Activated T-helper 2 cell treated with anti-CD3 and anti-CD28 coated beads, Interferon-gamma antibody, Interleukin-2, Interleukin-4, amounts not matched to agents 10 μg/mL and 5 μg/mL and 100 μg/mL, durations not matched to agents 14 hours and 24 hours and 36 hours (primary cell): ENCODE results near the gene CEP85L. TPM values are rescaled to one million over a fixed set of nuclear protein-coding genes. Genes with fewer than 3 reads are reported as not detected.
A peak's percentile ranks its signal among the peaks of the same experiment; 100 is the strongest.

Source experiments
- DNase-seq: peaks from one replicate; pipeline ENCODE4 v3.0.0; 2021; ENCODE audit warnings: low spot score
- H3K27ac Mint-ChIP-seq: one replicate; pipeline ENCODE4 v1.8.0; 2021; ENCODE audit warnings: mixed read lengths
- H3K27me3 Mint-ChIP-seq: one replicate; pipeline ENCODE4 v1.8.0; 2021; ENCODE audit warnings: low read depth, mixed read lengths
- H3K36me3 Mint-ChIP-seq: one replicate; pipeline ENCODE4 v1.8.0; 2021; ENCODE audit warnings: low read depth, mixed read lengths
- H3K4me1 Mint-ChIP-seq: one replicate; pipeline ENCODE4 v1.8.0; 2021; ENCODE audit warnings: low read depth, mixed read lengths
- H3K4me3 Mint-ChIP-seq: one replicate; pipeline ENCODE4 v1.8.0; 2021; ENCODE audit warnings: low read depth, mild to moderate bottlenecking, moderate library complexity, mixed read lengths
- H3K9me3 Mint-ChIP-seq: one replicate; pipeline ENCODE4 v1.8.0; 2021; ENCODE audit warnings: mixed read lengths
- intact Hi-C: fragments of 100-400 bp; cut with micrococcal nuclease; formaldehyde crosslinking; loops from one replicate; pipeline ENCODE4 v1.15.1; 2023
- total RNA-seq: library from RNA; stranded (reverse); gene quantifications from 2 replicates; pipeline ENCODE4 v1.2.3, GENCODE V29; 2022

The CEP85L gene
- total RNA-seq, 1 donor from 2014 or later = 34.2 TPM

DNA sequence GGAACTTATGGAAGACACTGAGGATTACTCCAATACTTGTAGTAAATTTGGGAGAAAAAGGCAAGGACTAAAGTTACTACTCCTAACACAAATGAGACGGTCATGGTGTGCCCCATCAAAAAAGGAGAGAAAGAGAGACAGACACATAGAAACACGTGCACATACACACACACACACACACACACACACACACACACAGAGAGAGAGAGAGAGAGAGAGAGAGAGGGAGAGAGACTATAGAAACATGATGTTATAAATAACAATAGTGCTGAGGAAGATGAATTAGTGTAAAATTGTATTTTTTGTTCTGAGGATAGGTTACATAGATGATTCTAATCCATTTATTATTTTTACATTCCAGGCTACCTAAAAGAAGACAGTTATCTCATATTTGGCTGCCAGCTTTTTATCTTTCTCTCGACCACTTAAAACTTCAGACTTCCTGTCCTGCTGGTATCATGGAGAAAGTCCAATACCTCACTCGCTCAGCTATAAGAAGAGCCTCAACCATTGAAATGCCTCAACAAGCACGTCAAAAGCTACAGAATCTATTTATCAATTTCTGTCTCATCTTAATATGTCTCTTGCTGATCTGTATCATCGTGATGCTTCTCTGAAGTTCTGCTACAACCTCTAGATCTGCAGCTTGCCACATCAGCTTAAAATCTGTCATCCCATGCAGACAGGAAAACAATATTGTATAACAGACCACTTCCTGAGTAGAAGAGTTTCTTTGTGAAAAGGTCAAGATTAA lies 92.8 kb downstream of the CEP85L start:
- Mint-ChIP-seq H3K9me3 (no peaks in the 10 kb centered on the region), H3K4me3 (peak overlapping the region; percentile 69), H3K36me3 (peaks cover 18% of the 10 kb centered on the region), H3K4me1 (peaks cover 25% of the 10 kb centered on the region), H3K27ac (peak overlapping the region; percentile 92), H3K27me3 (no peaks in the 10 kb centered on the region)
- DNase-seq = no peak
- intact Hi-C loops = loop anchor here (5.0 kb wide), 3 partner anchors 49 to 334 kb away; partner anchors contain the start of gene ASF1A

DNA sequence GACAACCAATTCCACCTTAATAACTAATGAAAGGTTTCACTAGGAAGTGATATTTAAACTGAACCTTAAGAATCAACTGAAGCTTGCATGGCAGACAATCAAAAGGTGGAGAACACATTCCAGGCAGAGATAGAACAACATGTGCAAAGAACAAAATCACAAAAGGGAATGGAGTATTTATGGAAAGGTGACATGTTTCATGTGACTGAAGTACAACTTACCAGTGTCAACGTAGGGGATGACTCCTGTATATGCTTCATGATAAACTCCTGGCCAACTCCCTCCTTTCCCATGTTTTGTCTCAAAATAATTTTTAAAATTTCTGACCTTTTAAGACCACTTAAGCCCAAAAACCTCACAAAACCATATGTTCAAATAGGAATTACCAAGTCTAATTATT lies 96.7 kb downstream of the CEP85L start:
- intact Hi-C loops = loop anchor here (5.0 kb wide), 3 partner anchors 53 to 338 kb away; partner anchors contain the start of gene ASF1A
- Mint-ChIP-seq H3K4me3 (no peak overlapping the region), H3K27me3 (no peaks in the 10 kb centered on the region), H3K4me1 (peaks cover 27% of the 10 kb centered on the region), H3K27ac (no peak overlapping the region), H3K9me3 (no peaks in the 10 kb centered on the region), H3K36me3 (peaks cover 11% of the 10 kb centered on the region)
- no peak for DNase-seq

DNA sequence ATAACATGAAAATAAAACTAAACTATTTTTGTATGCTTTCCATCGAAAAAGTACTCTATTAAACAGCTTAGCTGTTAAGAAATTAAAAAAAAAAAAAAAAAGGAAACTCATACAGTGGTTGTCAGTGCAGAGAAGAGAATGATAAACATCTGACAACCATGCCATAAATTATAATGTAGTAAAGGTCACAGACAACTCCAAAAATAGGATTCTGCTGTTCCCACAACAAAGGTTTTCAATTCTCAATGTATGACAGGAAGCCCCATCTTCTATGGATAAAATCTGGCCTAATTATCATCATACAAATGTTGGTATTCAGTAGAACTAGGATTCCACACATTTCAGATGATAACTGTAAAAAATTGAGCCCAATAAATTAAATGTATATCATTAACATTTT lies 98.3 kb downstream of the CEP85L start:
- no peak overlapping the region for H3K4me3 Mint-ChIP-seq
- no peak for DNase-seq
- no peaks in the 10 kb centered on the region for H3K27me3 Mint-ChIP-seq
- H3K4me1 Mint-ChIP-seq = peaks cover 19% of the 10 kb centered on the region
- H3K36me3 Mint-ChIP-seq = peaks cover 7% of the 10 kb centered on the region
- no peaks in the 10 kb centered on the region for H3K9me3 Mint-ChIP-seq
- H3K27ac Mint-ChIP-seq = no peak overlapping the region
- intact Hi-C loops = no loop called here

DNA sequence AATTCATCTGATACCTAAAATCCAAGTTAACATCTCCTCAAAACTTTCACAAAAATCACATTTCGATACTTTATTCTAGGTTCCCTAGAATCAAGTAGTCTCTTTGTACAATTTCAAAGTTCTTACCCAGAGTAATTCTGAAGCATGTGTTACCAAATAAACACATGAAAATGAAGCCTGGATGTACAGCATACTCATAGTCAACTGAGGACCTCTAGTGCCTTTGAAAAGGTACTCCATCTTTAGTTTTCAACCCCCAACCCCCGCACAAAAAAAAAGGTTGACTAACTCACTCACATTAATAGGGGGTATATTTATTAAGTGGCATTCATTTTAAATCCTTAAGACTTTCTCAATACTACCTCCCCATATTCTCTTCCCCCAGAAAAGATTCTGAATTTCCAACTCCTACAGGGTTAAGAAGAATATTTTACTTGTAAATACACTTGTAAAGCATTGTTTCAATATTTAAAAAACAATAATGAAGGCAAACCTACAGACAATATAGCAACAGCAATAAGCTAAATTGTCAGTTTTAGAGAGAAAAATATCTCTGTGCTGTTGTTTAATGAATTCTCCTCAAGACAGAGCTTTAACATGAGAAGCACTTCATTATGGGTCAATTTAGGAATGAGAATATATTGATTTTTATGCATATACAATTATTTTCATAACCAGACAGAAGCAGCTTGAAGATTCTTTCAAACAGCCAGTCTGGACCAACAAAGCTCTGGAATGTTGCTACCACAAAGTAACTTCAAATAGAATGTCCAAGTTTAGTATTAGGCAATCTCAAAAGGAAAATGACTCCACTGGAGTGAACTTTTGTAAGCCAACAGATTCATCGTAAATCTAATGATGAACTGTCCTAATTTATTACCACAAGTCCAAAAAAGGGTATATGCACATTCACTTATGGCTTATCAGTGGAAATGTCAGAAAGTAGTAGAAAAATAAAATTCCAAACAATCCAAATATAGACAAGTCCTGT lies 100.0 kb downstream of the CEP85L start:
- peaks cover 8% of the 10 kb centered on the region for H3K36me3 Mint-ChIP-seq
- intact Hi-C loops = loop anchor here (1.0 to 2.0 kb wide), 2 partner anchors 267 to 575 kb away; no protein-coding TSS in a partner anchor
- H3K9me3 Mint-ChIP-seq = no peaks in the 10 kb centered on the region
- H3K4me1 Mint-ChIP-seq = peaks cover 19% of the 10 kb centered on the region
- no peaks in the 10 kb centered on the region for H3K27me3 Mint-ChIP-seq
- no peak overlapping the region for H3K27ac Mint-ChIP-seq
- no peak for DNase-seq
- no peak overlapping the region for H3K4me3 Mint-ChIP-seq

DNA sequence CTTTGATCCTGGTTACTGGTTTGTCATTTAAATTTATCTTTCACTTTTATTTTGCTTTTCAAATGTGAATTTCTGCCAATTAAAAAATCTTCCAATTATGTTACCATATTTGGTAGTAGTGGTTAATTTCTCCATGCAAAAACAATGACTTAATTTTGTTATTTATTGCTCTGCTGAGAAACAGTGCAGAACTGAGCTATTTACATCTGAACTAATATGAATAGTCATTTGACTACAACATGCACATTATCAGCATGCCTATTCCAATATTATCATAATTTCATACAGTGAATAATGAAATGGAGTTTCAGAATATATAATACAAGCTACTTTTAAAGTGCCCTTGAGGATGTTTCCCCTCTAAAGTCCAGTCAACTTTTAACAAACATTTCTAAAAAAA lies 102.8 kb downstream of the CEP85L start:
- no peak for DNase-seq
- H3K27me3 Mint-ChIP-seq = no peaks in the 10 kb centered on the region
- no peak overlapping the region for H3K4me3 Mint-ChIP-seq
- peaks cover 24% of the 10 kb centered on the region for H3K4me1 Mint-ChIP-seq
- H3K36me3 Mint-ChIP-seq = peaks cover 14% of the 10 kb centered on the region
- H3K9me3 Mint-ChIP-seq = no peaks in the 10 kb centered on the region
- no peak overlapping the region for H3K27ac Mint-ChIP-seq
- intact Hi-C loops = no loop called here

GRCh38 chr6:118548136-118548535 lies 103.3 kb downstream of the CEP85L start, which contains the start of gene PLN:
TSS of gene PLN (plus strand) at chr6:118548296. CDS start at chr6:118558922, 10,626 bp downstream.
- Mint-ChIP-seq H3K27me3 (no peaks in the 10 kb centered on the region), H3K36me3 (peaks cover 17% of the 10 kb centered on the region), H3K4me3 (no peak within 1 kb of the TSS), H3K4me1 (peaks cover 22% of the 10 kb centered on the region), H3K9me3 (no peaks in the 10 kb centered on the region), H3K27ac (no peak within 1 kb of the TSS)
- no peak for DNase-seq
- intact Hi-C loops = no loop called here

- Mint-ChIP-seq H3K36me3 (peaks cover 17% of the 10 kb centered on the region), H3K4me3 (no peak overlapping the region), H3K9me3 (no peaks in the 10 kb centered on the region), H3K27ac (no peak overlapping the region), H3K4me1 (peaks cover 18% of the 10 kb centered on the region), H3K27me3 (no peaks in the 10 kb centered on the region)
- no peak for DNase-seq
- intact Hi-C loops = no loop called here
Measured at GRCh38 chr6:118546880-118547218, 104.5 kb downstream of the CEP85L start.

- no peak overlapping the region for H3K4me3 Mint-ChIP-seq
- peaks cover 17% of the 10 kb centered on the region for H3K36me3 Mint-ChIP-seq
- no peak for DNase-seq
- no peaks in the 10 kb centered on the region for H3K9me3 Mint-ChIP-seq
- intact Hi-C loops = no loop called here
- no peaks in the 10 kb centered on the region for H3K27me3 Mint-ChIP-seq
- peaks cover 20% of the 10 kb centered on the region for H3K4me1 Mint-ChIP-seq
- H3K27ac Mint-ChIP-seq = no peak overlapping the region
Measured at GRCh38 chr6:118546164-118546879, 105.1 kb downstream of the CEP85L start.

GRCh38 chr6:118544105-118544504 lies 107.3 kb downstream of the CEP85L start:
- H3K4me3 Mint-ChIP-seq = no peak overlapping the region
- peaks cover 15% of the 10 kb centered on the region for H3K4me1 Mint-ChIP-seq
- no peaks in the 10 kb centered on the region for H3K27me3 Mint-ChIP-seq
- H3K36me3 Mint-ChIP-seq = peaks cover 17% of the 10 kb centered on the region
- no peaks in the 10 kb centered on the region for H3K9me3 Mint-ChIP-seq
- intact Hi-C loops = no loop called here
- no peak for DNase-seq
- H3K27ac Mint-ChIP-seq = no peak overlapping the region

DNA sequence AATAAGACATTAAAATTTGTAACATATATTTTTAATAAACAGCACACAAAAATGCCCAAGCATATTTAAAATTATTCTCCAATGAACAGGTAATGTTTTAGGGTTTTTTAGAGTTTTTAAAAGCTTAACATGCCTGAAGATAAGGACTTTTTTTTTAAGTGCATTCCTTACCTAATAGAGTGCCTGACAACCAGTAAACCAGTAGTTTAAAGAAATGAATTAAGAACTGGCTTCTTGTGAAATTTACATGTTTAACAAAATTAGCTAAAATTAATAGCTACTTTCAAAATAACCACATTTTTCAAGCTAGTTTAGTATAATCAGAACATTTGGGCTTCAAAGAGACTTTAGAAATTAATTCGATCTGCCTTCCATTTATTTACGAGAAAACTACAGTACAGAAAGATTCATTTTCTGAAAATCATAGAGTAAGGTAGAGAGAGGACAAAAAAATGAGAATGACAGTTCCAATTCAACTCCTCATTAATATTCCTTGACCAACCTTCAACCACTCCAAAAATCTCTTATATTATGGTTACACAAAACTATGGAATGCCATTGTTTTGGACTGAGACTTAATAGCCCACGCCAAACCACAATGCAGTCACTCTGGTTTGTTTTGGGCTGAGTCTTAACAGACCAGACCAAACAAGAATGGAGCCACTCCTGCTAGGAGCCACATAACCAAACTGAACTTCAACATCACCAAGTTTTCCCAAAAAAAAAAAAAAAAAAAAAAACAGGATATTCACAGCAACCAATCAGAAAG lies 109.0 kb downstream of the CEP85L start:
- intact Hi-C loops = no loop called here
- no peak for DNase-seq
- H3K4me3 Mint-ChIP-seq = no peak overlapping the region
- H3K9me3 Mint-ChIP-seq = no peaks in the 10 kb centered on the region
- peaks cover 11% of the 10 kb centered on the region for H3K4me1 Mint-ChIP-seq
- no peak overlapping the region for H3K27ac Mint-ChIP-seq
- peaks cover 17% of the 10 kb centered on the region for H3K36me3 Mint-ChIP-seq
- no peaks in the 10 kb centered on the region for H3K27me3 Mint-ChIP-seq

GRCh38 chr6:118537574-118537973 lies 113.8 kb downstream of the CEP85L start:
- intact Hi-C loops = no loop called here
- H3K4me1 Mint-ChIP-seq = peaks cover 12% of the 10 kb centered on the region
- no peak overlapping the region for H3K27ac Mint-ChIP-seq
- no peak overlapping the region for H3K4me3 Mint-ChIP-seq
- no peak for DNase-seq
- peaks cover 22% of the 10 kb centered on the region for H3K36me3 Mint-ChIP-seq
- H3K9me3 Mint-ChIP-seq = no peaks in the 10 kb centered on the region
- no peaks in the 10 kb centered on the region for H3K27me3 Mint-ChIP-seq

DNA sequence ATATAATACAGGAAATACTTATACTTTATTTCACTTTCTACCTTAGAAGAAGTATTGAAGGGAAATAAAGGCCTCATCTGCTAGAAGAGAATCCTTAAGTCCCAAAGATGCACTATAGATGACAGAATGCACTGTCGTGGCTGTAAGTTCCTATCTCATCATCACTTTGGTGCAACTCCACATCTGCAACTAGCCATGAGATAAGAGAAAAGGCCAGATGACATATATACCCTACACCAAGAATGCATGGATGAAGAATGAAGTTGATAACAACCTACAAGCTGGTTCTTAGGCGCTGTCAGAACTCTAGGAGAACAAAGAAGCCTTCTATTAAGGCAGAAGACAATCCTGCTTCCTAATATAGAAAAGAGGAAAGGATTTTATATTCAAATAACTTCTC lies 114.9 kb downstream of the CEP85L start:
- peaks cover 2% of the 10 kb centered on the region for H3K9me3 Mint-ChIP-seq
- H3K4me3 Mint-ChIP-seq = no peak overlapping the region
- intact Hi-C loops = no loop called here
- no peaks in the 10 kb centered on the region for H3K27me3 Mint-ChIP-seq
- H3K4me1 Mint-ChIP-seq = peaks cover 10% of the 10 kb centered on the region
- no peak overlapping the region for H3K27ac Mint-ChIP-seq
- H3K36me3 Mint-ChIP-seq = peaks cover 31% of the 10 kb centered on the region
- DNase-seq = no peak
